B cell (primary cell): ENCODE measurements around the gene OR2AK2. TPM values are rescaled to one million over a fixed set of nuclear protein-coding genes. Genes with fewer than 3 reads are reported as not detected.

Experiments used
- ATAC-seq: fragments of 200-7000 bp; cut with Tn5 transposase; one replicate; pipeline ENCODE4 v1.10.0; 2021; ENCODE audit warnings: low read depth, mild to moderate bottlenecking, moderate number of reproducible peaks, moderate library complexity
- CTCF ChIA-PET: fragments of 350-600 bp; sonication (Branson Sonifier 250); formaldehyde crosslinking; loops from one replicate; lab custom pipeline; 2021; ENCODE audit warnings: antibody characterized with exemption, inconsistent platforms; lab: Charles Lee
- POLR2A ChIA-PET: fragments of 350-600 bp; sonication (Branson Sonifier 250); formaldehyde crosslinking; loops from one replicate; lab custom pipeline; 2021; ENCODE audit warnings: antibody characterized with exemption; lab: Charles Lee
- DNase-seq: peaks from one replicate; pipeline ENCODE4 v3.0.0; 2013
- H2AFZ ChIP-seq: 2 replicates; pipeline ENCODE4 v1.6.1; 2012; ENCODE audit warnings: mild to moderate bottlenecking, low read depth, low read length; ENCODE audit not compliant: insufficient read depth, poor library complexity, severe bottlenecking
- H3K27ac ChIP-seq, 2 donors: 1 replicate in 1 of 2; 2 replicates in 1 of 2; pipeline ENCODE4 v1.5.1; 2012 to 2013; ENCODE audit warnings: low read length in 2 of 2, mild to moderate bottlenecking in 2 of 2, moderate library complexity in 1 of 2
- H3K27me3 ChIP-seq, 4 experiments: fragments of 200-600 bp in 1 of 4; sonication (generic) in 1 of 4; replicated peaks in 1 of 4; 1 replicate in 2 of 4; 2 replicates in 2 of 4; pipeline versions ENCODE4 v1.6.1 to v1.7.0; 2013 to 2016; ENCODE audit warnings: low read length in 3 of 4, mild to moderate bottlenecking in 2 of 4, mixed read lengths in 1 of 4, moderate library complexity in 1 of 4; ENCODE audit not compliant: insufficient read depth in 4 of 4, control insufficient read depth in 3 of 4; ENCODE audit errors: control extremely low read depth in 1 of 4
- H3K36me3 ChIP-seq, 2 experiments: replicated peaks in 1 of 2; 1 replicate in 1 of 2; 2 replicates in 1 of 2; pipeline versions ENCODE4 v1.6.1 to v1.7.1; 2013; ENCODE audit warnings: low read length in 1 of 2; ENCODE audit not compliant: insufficient read depth in 2 of 2, control insufficient read depth in 1 of 2; ENCODE audit errors: control extremely low read depth in 1 of 2, extremely low read depth in 1 of 2
- H3K4me1 ChIP-seq, 2 donors: fragments of 200-600 bp in 1 of 2; sonication (generic) in 1 of 2; 1 replicate in 1 of 2; 2 replicates in 1 of 2; pipeline versions ENCODE4 v1.5.1 to v1.6.1; 2013 to 2017; ENCODE audit warnings: low read length in 2 of 2; ENCODE audit not compliant: control insufficient read depth in 2 of 2, insufficient read depth in 2 of 2
- H3K4me2 ChIP-seq: replicated peaks from 2 replicates; pipeline ENCODE3; 2012; ENCODE audit warnings: mild to moderate bottlenecking, low read depth, low read length; ENCODE audit not compliant: poor library complexity, severe bottlenecking
- H3K4me3 ChIP-seq, 5 experiments: fragments of 200-600 bp in 1 of 5; sonication (generic) in 1 of 5; 1 replicate in 3 of 5; 2 replicates in 2 of 5; pipeline versions ENCODE4 v1.5.1 to v1.7.0; 2011 to 2016; ENCODE audit warnings: low read length in 4 of 5, mild to moderate bottlenecking in 4 of 5, low read depth in 2 of 5, control low read depth in 1 of 5, moderate library complexity in 1 of 5; ENCODE audit not compliant: insufficient read depth in 1 of 5; ENCODE audit errors: control extremely low read depth in 1 of 5, extremely low read depth in 1 of 5
- H3K79me2 ChIP-seq: fragments of 200-600 bp; sonication (generic); one replicate; pipeline ENCODE4 v1.6.0; 2016; ENCODE audit warnings: low read length; ENCODE audit not compliant: control insufficient read depth, insufficient read depth
- H3K9ac ChIP-seq: fragments of 200-600 bp; sonication (generic); 2 replicates; pipeline ENCODE4 v1.6.1; 2017; ENCODE audit warnings: mild to moderate bottlenecking, low read length, moderate library complexity
- H3K9me3 ChIP-seq, 3 donors: one replicate each; pipeline versions ENCODE4 v1.6.1 to v1.7.1; 2013; ENCODE audit warnings: low read length in 2 of 3; ENCODE audit not compliant: control insufficient read depth in 2 of 3, insufficient read depth in 1 of 3; ENCODE audit errors: control extremely low read depth in 1 of 3
- H4K20me1 ChIP-seq: 2 replicates; pipeline ENCODE4 v1.6.0; 2012; ENCODE audit warnings: mild to moderate bottlenecking, low read length; ENCODE audit not compliant: insufficient read depth, control insufficient read depth, poor library complexity, severe bottlenecking
- H3K27ac Mint-ChIP-seq: one replicate; pipeline ENCODE4 v1.8.0; 2021; ENCODE audit warnings: mixed read lengths
- H3K27me3 Mint-ChIP-seq: one replicate; pipeline ENCODE4 v1.8.0; 2021; ENCODE audit warnings: mixed read lengths
- H3K4me1 Mint-ChIP-seq: one replicate; pipeline ENCODE4 v1.8.0; 2021; ENCODE audit warnings: mixed read lengths
- H3K4me3 Mint-ChIP-seq: one replicate; pipeline ENCODE4 v1.8.0; 2021; ENCODE audit warnings: mixed read lengths
- H3K9me3 Mint-ChIP-seq: one replicate; pipeline ENCODE4 v1.8.0; 2022; ENCODE audit warnings: mixed read lengths; ENCODE audit not compliant: insufficient read depth
- CTCF ChIP-seq: fragments of 200-600 bp; IDR thresholded peaks from one replicate; pipeline ENCODE4 v1.8.0; 2022; ENCODE audit warnings: antibody characterized with exemption, mild to moderate bottlenecking
- EZH2 ChIP-seq: IDR thresholded peaks from 2 replicates; pipeline ENCODE4 v1.6.1; 2012; ENCODE audit warnings: borderline replicate concordance, low read depth, mild to moderate bottlenecking, moderate library complexity, low read length; ENCODE audit not compliant: insufficient read depth, poor library complexity, severe bottlenecking
- WGBS: methylation state at CpG from one replicate; pipeline ENCODE4 v1.1.5; 2013; ENCODE audit warnings: missing lambda C conversion rate; ENCODE audit not compliant: insufficient coverage; 5-methylcytosine and 5-hydroxymethylcytosine counted together
- intact Hi-C: fragments of 100-400 bp; cut with micrococcal nuclease; formaldehyde crosslinking; loops from one replicate; pipeline ENCODE4 v1.10.0; 2022
- polyA plus RNA-seq: library from polyadenylated mRNA; depleted of rRNA; stranded (reverse); fragments of >200 nt; gene quantifications from 2 replicates; pipeline ENCODE4 v1.2.3, GENCODE V29; 2012
- small RNA-seq: library from RNA; depleted of rRNA; stranded (forward); fragments of <200 nt; gene quantifications from one replicate; pipeline ENCODE3, GENCODE V24; 2012; ENCODE audit warnings: low replicate concordance, low read depth; ENCODE audit not compliant: insufficient read length
- total RNA-seq, 2 donors: library from RNA; stranded (reverse); fragments of 120-200 nt in 1 of 2; gene quantifications; 1 replicate in 1 of 2; 2 replicates in 1 of 2; pipeline versions ENCODE4 v1.2.3 to v1.2.4, GENCODE V29; 2013 to 2022

OR2AK2 gene
- total and polyA plus RNA-seq, 2 donors (not counting 1 experiment from before 2014, with no cell fraction given) = 0.39 to 0.60 TPM

- Mint-ChIP-seq H3K9me3 (peaks cover 1% of the 10 kb centered on the region), H3K4me3 (no peak overlapping the region), H3K27me3 (no peaks in the 10 kb centered on the region), H3K4me1 (no peaks in the 10 kb centered on the region), H3K27ac (no peak overlapping the region)
- DNase-seq = no peak
- no peak overlapping the region for H3K4me3 ChIP-seq
- no peak overlapping the region for H3K9ac ChIP-seq
- H2AFZ ChIP-seq = no peak overlapping the region
- no peak for ATAC-seq
- no peaks in the 10 kb centered on the region for H3K27me3 ChIP-seq
- ChIA-PET CTCF (no interaction called here), POLR2A (no interaction called here)
- H3K79me2 ChIP-seq = no peaks in the 10 kb centered on the region
- no peak overlapping the region for H3K4me2 ChIP-seq
- no peaks in the 10 kb centered on the region for H3K4me1 ChIP-seq
- H3K27ac ChIP-seq = no peak overlapping the region
- H4K20me1 ChIP-seq = no peaks in the 10 kb centered on the region
- H3K9me3 ChIP-seq = peaks cover 0 to 2% (median 0%) of the 10 kb centered on the region in 3 donors
- H3K36me3 ChIP-seq = no peaks in the 10 kb centered on the region
- TF ChIP-seq CTCF = no peak
- no peak for TF ChIP-seq EZH2
- no CpG with 5 or more reads among the region's 1 CpG for WGBS
- intact Hi-C loops = no loop called here
These were observed 50.8 kb downstream of the OR2AK2 start for GRCh38 chr1:248015803-248016202.

Small RNA genes within 50 kb of the gene (small RNA-seq; reads per million reads assigned to genes)
- not detected for gene RF00019

Other genes starting within 250 kb of the OR2AK2 start
- not detected in 2 replicates for gene OR6F1, start 248.6 kb upstream of the OR2AK2 start, total RNA-seq
- not detected in 2 replicates for gene OR6F1, start 248.6 kb upstream of the OR2AK2 start, polyA plus RNA-seq
- not detected in 2 replicates for gene OR14K1, start 226.6 kb upstream of the OR2AK2 start, total RNA-seq
- gene OR14K1, start 226.6 kb upstream of the OR2AK2 start, polyA plus RNA-seq = not detected in 2 replicates
- gene OR14A2, start 217.1 kb upstream of the OR2AK2 start, total RNA-seq = not detected in 2 replicates
- gene OR14A2, start 217.1 kb upstream of the OR2AK2 start, polyA plus RNA-seq = not detected in 2 replicates
- gene OR1C1, start 204.7 kb upstream of the OR2AK2 start, total RNA-seq = not detected in 2 replicates
- not detected in 2 replicates for gene OR1C1, start 204.7 kb upstream of the OR2AK2 start, polyA plus RNA-seq
- gene OR14A16, start 141.1 kb upstream of the OR2AK2 start, total RNA-seq = not detected in 2 replicates
- gene OR14A16, start 141.1 kb upstream of the OR2AK2 start, polyA plus RNA-seq = not detected in 2 replicates
- gene OR11L1, start 123.3 kb upstream of the OR2AK2 start, total RNA-seq = not detected in 2 replicates
- gene OR11L1, start 123.3 kb upstream of the OR2AK2 start, polyA plus RNA-seq = not detected in 2 replicates
- gene TRIM58, start 108.0 kb upstream of the OR2AK2 start, total RNA-seq = 0.68 and 0.84 TPM in 2 replicates
- 1.5 and 1.6 TPM in 2 replicates for gene TRIM58, start 108.0 kb upstream of the OR2AK2 start, polyA plus RNA-seq
- gene OR2W3, start 69.6 kb upstream of the OR2AK2 start, total RNA-seq = 0.34 TPM in 1 of 2 replicates, not detected in the other
- gene OR2W3, start 69.6 kb upstream of the OR2AK2 start, polyA plus RNA-seq = 1.5 and 2.5 TPM in 2 replicates
- gene OR2T8, start 45.0 kb upstream of the OR2AK2 start, total RNA-seq = not detected in 2 replicates
- gene OR2T8, start 45.0 kb upstream of the OR2AK2 start, polyA plus RNA-seq = 0.67 TPM in 1 of 2 replicates, not detected in the other
- gene OR2AJ1, start 40.3 kb upstream of the OR2AK2 start, total RNA-seq = not detected in 2 replicates
- not detected in 2 replicates for gene OR2AJ1, start 40.3 kb upstream of the OR2AK2 start, polyA plus RNA-seq
- gene OR2L8, start 16.4 kb upstream of the OR2AK2 start, total RNA-seq = 0.44 and 0.94 TPM in 2 replicates
- gene OR2L8, start 16.4 kb upstream of the OR2AK2 start, polyA plus RNA-seq = 0.20 TPM in 1 of 2 replicates, not detected in the other
- gene OR2L5, start 48.4 kb downstream of the OR2AK2 start, total RNA-seq = 0.27 TPM in 1 of 2 replicates, not detected in the other
- gene OR2L5, start 48.4 kb downstream of the OR2AK2 start, polyA plus RNA-seq = 0.09 and 0.13 TPM in 2 replicates
- 0.44 and 0.52 TPM in 2 replicates for gene OR2L2, start 64.8 kb downstream of the OR2AK2 start, total RNA-seq
- gene OR2L2, start 64.8 kb downstream of the OR2AK2 start, polyA plus RNA-seq = 0.72 and 1.7 TPM in 2 replicates
- gene OR2L3, start 81.6 kb downstream of the OR2AK2 start, total RNA-seq = 0.10 TPM in 1 of 2 replicates, not detected in the other
- 0.17 and 0.42 TPM in 2 replicates for gene OR2L3, start 81.6 kb downstream of the OR2AK2 start, polyA plus RNA-seq
- gene OR2L13, start 130.0 kb downstream of the OR2AK2 start, total RNA-seq = not detected in 2 replicates
- gene OR2L13, start 130.0 kb downstream of the OR2AK2 start, polyA plus RNA-seq = 0.27 and 0.73 TPM in 2 replicates
- not detected in 2 replicates for gene OR2M5, start 179.9 kb downstream of the OR2AK2 start, total RNA-seq
- not detected in 2 replicates for gene OR2M5, start 179.9 kb downstream of the OR2AK2 start, polyA plus RNA-seq
- not detected in 2 replicates for gene OR2M2, start 209.6 kb downstream of the OR2AK2 start, total RNA-seq
- not detected in 2 replicates for gene OR2M2, start 209.6 kb downstream of the OR2AK2 start, polyA plus RNA-seq
- gene OR2M3, start 232.0 kb downstream of the OR2AK2 start, total RNA-seq = not detected in 2 replicates
- gene OR2M3, start 232.0 kb downstream of the OR2AK2 start, polyA plus RNA-seq = not detected in 2 replicates